ENCODE measurements around the gene RNF103.
"Not testable (repeated sequence)": the region's sequence is repeated elsewhere in the genome, so short reads cannot be mapped to it uniquely, and the experiment has no call there.

RNF103 gene, protein sequence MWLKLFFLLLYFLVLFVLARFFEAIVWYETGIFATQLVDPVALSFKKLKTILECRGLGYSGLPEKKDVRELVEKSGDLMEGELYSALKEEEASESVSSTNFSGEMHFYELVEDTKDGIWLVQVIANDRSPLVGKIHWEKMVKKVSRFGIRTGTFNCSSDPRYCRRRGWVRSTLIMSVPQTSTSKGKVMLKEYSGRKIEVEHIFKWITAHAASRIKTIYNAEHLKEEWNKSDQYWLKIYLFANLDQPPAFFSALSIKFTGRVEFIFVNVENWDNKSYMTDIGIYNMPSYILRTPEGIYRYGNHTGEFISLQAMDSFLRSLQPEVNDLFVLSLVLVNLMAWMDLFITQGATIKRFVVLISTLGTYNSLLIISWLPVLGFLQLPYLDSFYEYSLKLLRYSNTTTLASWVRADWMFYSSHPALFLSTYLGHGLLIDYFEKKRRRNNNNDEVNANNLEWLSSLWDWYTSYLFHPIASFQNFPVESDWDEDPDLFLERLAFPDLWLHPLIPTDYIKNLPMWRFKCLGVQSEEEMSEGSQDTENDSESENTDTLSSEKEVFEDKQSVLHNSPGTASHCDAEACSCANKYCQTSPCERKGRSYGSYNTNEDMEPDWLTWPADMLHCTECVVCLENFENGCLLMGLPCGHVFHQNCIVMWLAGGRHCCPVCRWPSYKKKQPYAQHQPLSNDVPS

DNA sequence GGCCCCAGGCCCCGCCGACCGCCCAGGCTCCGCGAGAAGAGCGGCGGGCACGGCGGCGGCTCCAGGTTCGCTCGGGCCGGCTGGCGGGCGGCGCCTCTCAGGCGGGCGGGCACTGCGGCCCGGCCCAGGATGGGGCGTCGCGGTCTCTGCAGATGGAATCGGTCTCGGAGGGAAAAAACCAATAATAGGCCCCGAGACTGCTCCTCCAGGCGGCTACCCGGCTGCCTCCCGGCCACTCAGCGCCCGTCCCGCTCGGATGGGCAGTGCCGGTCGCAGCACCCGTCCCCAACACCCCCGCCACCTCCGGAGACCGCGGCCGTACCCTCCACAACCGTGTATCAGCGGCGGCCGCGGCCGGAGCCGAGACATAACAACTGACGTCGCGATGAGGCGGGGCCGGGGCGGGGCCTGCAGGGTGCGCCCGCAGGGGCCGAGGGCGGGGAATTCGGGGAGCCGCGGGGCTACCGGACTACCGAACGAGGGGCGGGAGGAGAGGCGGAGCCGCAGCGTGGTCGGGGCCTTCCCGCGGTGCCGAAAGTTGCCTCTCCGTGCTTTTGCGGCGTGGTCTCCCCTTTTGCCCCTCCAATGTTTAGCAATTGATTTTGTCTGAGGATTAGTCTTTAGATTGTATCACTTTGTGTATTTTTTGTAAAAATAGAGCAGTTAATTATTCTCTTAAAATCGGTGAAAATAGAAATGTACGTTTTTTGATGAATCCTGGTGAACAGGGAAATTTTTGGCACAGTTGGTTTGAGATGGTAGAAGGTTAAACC lies at the start of gene RNF103:
RNF103 (minus strand) TSS at position 372 of the 773 bp plus-strand sequence. CDS start 979 bp downstream, outside the sequence.
- Histone ChIP-seq H3K36me3 (peaks cover 15% of the 10 kb centered on the region), H3K27me3 (no peaks in the 10 kb centered on the region), H3K4me1 (ENCODE audit: control insufficient read depth in 1 of 2, insufficient read depth in 1 of 2, low read depth in 1 of 2, low read length in 1 of 2) (peaks cover 29 to 33% of the 10 kb centered on the region in 2 experiments), H3K4me3 (ENCODE audit: low read depth in 1 of 2, low read length in 1 of 2) (peak within 1 kb of the TSS; percentile 86 to 87), H3K9me3 (no peaks in the 10 kb centered on the region), H3K27ac (peak within 1 kb of the TSS; percentile 99)
- TF ChIP-seq CTCF (IDR thresholded peaks at IDR 0.05), result peak; percentile 42

DNA sequence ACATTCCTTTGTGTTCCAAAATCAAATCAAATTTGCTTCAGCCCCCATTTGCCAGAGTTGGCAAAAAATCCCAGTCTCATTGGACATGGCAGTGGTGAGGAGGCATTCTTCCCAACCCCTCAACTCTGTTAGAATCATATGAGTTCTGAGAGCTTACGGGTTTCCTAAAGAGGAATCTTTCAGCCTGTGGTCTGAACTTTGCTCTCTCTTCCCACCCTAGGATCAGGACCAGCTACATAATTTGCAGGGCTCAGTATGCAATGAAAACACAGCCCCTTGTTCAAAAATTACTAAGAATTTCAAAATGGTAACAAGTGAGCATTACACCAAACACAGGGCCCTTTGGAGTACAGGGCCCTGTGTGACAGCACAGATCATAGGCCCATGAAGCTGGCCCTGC lies 49.3 kb upstream of the RNF103 start:
- Histone ChIP-seq H3K4me1 (ENCODE audit: control insufficient read depth in 1 of 2, insufficient read depth in 1 of 2, low read depth in 1 of 2, low read length in 1 of 2) (no peaks in the 10 kb centered on the region), H3K36me3 (no peaks in the 10 kb centered on the region), H3K9me3 (no peaks in the 10 kb centered on the region), H3K27me3 (no peaks in the 10 kb centered on the region), H3K4me3 (ENCODE audit: low read depth in 1 of 2, low read length in 1 of 2) (no peak overlapping the region), H3K27ac (no peak overlapping the region)
- TF ChIP-seq CTCF (IDR thresholded peaks at IDR 0.05), result no peak

DNA sequence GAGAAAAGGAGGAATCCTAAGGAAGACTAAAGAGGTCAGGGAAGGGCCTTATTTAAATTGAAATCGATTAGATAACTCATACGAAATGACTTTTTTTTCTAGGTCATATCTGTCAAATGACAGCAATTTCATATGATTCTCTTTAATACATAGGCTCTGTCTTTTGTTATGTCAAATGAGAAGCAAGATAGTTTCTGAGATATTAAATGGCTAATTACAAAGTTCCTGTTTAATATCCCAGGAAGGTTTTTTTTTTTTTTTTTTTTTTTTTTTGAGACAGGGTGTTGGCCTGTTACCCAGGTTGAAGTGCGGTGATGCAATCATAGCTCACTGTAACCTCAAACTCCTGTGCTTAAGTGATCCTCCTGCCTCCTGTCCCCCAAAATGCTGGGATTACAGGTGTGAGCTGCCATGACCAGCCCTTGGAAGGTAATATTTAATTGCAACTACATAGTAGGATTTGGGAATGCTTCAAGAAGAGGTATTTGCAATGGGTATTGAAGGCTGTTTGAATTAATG lies 48.4 kb upstream of the RNF103 start:
- Histone ChIP-seq H3K9me3 (no peaks in the 10 kb centered on the region), H3K36me3 (no peaks in the 10 kb centered on the region), H3K4me3 (ENCODE audit: low read depth in 1 of 2, low read length in 1 of 2) (no peak overlapping the region), H3K27me3 (no peaks in the 10 kb centered on the region), H3K27ac (no peak overlapping the region), H3K4me1 (ENCODE audit: control insufficient read depth in 1 of 2, insufficient read depth in 1 of 2, low read depth in 1 of 2, low read length in 1 of 2) (no peaks in the 10 kb centered on the region)
- no peak for TF ChIP-seq CTCF (IDR thresholded peaks at IDR 0.05)

DNA sequence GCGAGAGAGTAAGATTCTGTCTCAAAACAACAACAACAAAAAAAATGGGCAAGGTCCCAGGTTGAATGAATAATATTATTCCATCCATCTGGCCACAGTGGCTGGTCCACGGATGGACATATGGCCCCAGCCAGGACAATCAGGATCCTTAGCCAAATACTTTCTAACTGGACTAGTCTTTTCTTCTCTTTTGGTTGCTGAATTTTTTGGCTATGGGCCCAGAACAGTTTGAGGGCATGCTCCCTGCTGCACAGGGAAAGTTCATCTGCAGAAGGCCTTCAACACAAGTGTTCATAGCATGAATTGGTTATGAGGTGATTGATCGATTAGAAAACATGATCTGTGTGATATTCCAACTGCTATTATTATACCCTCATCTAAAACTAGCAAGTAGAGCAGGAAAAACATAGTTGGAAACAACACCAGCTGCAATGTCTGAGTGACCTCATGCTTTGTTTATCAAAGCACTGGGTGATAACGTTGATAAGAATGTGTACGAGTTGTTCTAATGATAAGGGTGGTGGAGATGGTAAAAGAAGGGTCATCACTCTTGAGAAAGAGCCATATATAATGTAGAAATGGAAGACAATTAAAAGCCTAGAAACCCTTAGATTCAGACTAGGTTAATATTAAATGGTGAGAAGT lies 47.8 kb upstream of the RNF103 start:
- no peak for TF ChIP-seq CTCF (IDR thresholded peaks at IDR 0.05)
- no peaks in the 10 kb centered on the region for H3K9me3 ChIP-seq
- H3K4me1 ChIP-seq (ENCODE audit: control insufficient read depth in 1 of 2, insufficient read depth in 1 of 2, low read depth in 1 of 2, low read length in 1 of 2), result no peaks in the 10 kb centered on the region
- H3K27me3 ChIP-seq, result no peaks in the 10 kb centered on the region
- H3K4me3 ChIP-seq (ENCODE audit: low read depth in 1 of 2, low read length in 1 of 2), result no peak overlapping the region
- no peaks in the 10 kb centered on the region for H3K36me3 ChIP-seq
- no peak overlapping the region for H3K27ac ChIP-seq

DNA sequence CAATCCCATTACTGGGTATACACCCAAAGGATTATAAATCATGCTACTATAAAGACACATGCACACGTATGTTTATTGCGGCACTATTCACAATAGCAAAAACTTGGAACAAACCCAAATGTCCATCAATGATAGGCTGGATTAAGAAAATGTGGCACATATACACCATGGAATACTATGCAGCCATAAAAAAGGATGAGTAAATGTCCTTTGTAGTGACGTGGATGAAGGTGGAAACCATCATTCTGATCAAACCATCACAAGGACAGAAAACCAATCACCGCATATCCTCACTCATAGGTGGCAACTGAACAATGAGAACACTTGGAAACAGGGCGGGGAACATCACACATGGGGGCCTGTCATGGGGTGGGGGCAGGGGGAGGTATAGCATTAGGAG lies 45.7 kb upstream of the RNF103 start:
- H3K4me1 ChIP-seq (ENCODE audit: control insufficient read depth in 1 of 2, insufficient read depth in 1 of 2, low read depth in 1 of 2, low read length in 1 of 2); H3K27ac ChIP-seq; H3K36me3 ChIP-seq; H3K4me3 ChIP-seq (ENCODE audit: low read depth in 1 of 2, low read length in 1 of 2); H3K9me3 ChIP-seq; H3K27me3 ChIP-seq: not testable (repeated sequence)

All from neutrophil (primary cell).